GM19239 (cell line): ENCODE data around the gene YDJC.
"Not testable (repeated sequence)": the region's sequence is repeated elsewhere in the genome, so short reads cannot be mapped to it uniquely, and the experiment has no call there.

Experiments
- DNase-seq: peaks from one replicate; pipeline ENCODE4 v3.0.0; 2011; ENCODE audit warnings: low spot score; ENCODE audit not compliant: insufficient read length
- FAIRE-seq: peaks from 2 replicates; lab custom pipeline; 2011; peaks lifted over from hg19 to GRCh38; lab: Jason Lieb, UNC

Gene YDJC

GRCh38 chr22:21652547-21653545 is 23.0 kb upstream of the YDJC start:
- FAIRE-seq: peak; percentile 8
- DNase-seq: no peak

- DNase-seq (peak; percentile 93), FAIRE-seq (peak; percentile 79)
Measured at GRCh38 chr22:21652010-21652546, 22.3 kb upstream of the YDJC start.

- no peak for DNase-seq
- peak; percentile 37 for FAIRE-seq
Measured at GRCh38 chr22:21651521-21652009, 21.7 kb upstream of the YDJC start.

GRCh38 chr22:21650823-21651520 is 21.1 kb upstream of the YDJC start:
- FAIRE-seq: peak; percentile 11

DNA sequence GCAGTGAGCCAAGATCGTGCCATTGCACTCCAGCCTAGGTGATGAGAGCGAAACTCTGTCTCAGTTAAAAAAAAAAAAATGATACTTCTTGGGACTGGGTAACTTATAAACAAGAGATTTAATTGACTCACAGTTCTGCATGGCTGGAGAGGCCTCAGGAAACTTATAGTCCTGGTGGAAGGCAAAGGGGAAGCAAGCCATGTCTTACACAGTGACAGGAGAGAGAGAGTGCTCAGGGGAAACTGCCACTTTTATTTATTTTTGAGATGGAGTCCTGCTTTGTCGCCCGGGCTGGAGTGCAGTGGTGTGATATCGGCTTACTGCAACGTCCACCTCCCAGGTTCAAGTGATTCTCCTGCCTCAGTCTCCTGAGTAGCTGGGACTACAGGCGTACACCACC is 20.5 kb upstream of the YDJC start:
- DNase-seq: no peak
- FAIRE-seq: no peak

More at GRCh38 chr22:21650823-21651520, 21.1 kb upstream of the YDJC start:
- DNase-seq: no peak

DNA sequence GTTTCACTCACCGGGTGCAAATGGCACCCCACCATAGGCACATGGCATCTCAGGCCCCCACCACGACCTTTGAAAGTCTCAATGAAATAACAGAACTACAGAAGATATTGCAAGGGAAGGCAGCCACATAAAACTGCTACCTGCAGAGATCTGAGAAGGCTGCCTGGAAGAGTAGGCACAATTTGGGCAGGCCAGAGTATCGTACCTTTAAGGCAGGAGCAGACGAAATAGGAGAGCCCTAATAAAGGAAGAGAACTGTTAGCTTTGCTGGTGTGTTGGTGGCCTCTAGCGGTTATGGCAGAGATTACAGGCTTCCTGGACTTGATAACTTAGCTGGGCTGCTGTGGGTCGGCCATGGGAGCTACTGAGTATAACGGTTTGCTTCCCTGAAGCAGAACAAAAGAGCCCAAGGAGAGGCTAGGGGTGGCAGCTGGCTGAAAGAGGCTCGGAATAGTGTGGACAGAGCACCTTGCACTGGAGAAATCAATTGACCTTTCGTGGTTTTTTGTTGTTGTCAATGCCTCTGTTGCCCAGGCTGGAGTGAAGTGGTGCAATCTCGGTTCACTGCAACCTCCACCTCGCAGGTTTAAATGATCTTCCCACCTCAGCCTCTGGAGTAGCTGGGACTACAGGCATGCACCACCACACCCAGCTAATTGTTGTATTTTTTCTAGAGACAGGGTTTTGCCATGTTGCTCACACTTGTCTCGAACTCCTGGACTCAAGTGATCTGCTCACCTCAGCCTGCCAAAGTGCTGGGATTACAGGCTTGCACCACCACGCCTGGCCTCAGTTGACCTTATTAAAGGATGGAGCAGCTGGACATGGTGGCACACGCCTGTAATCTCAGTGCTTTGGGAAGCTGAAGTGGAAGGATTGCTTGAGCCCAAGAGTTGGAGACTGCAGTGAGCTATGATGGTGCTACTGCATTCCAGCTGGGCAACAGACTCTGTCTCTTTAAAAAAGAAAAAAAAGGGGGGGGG is 17.1 kb upstream of the YDJC start:
- peak; percentile 96 for FAIRE-seq

GRCh38 chr22:21645513-21645912 is 15.7 kb upstream of the YDJC start:
- not testable (repeated sequence) for FAIRE-seq

More for the DNA sequence above, 17.1 kb upstream of the YDJC start:
- DNase-seq: no peak

GRCh38 chr22:21643533-21644357 is 13.9 kb upstream of the YDJC start:
- no peak for DNase-seq
- no peak for FAIRE-seq

More at GRCh38 chr22:21645513-21645912, 15.7 kb upstream of the YDJC start:
- not testable (repeated sequence) for DNase-seq

GRCh38 chr22:21642584-21643448 is 13.0 kb upstream of the YDJC start:
- FAIRE-seq (peak; percentile 90), DNase-seq (no peak)

- peak; percentile 97 for FAIRE-seq
- DNase-seq: peak; percentile 94
Measured at GRCh38 chr22:21641789-21642583, 12.2 kb upstream of the YDJC start, which contains the start of gene SDF2L1. Gene SDF2L1, plus strand, starts transcription at chr22:21642302. Its CDS starts 35 bp downstream, at chr22:21642337.

GRCh38 chr22:21641417-21641788 is 11.6 kb upstream of the YDJC start:
- DNase-seq: no peak
- FAIRE-seq: peak; percentile 8

DNA sequence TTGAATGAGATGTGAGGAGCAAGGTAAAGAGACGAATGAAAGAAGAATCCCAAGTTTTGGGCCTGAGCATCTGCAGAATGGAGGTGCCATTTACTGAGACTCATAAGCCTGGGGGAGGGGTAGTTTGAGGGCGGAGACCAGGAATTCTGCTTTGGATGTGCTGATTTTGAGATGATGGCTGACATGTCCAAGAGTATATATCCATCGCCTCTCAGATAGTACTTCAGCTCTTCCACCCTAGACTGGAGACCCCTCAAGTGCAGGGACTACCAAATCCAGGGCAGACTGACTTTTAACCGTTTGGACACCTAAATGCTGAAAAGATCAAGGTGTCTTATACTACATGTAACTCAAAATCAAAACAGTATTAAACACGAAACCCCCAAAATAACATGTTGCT is 11.0 kb upstream of the YDJC start:
- FAIRE-seq: no peak
- no peak for DNase-seq

DNA sequence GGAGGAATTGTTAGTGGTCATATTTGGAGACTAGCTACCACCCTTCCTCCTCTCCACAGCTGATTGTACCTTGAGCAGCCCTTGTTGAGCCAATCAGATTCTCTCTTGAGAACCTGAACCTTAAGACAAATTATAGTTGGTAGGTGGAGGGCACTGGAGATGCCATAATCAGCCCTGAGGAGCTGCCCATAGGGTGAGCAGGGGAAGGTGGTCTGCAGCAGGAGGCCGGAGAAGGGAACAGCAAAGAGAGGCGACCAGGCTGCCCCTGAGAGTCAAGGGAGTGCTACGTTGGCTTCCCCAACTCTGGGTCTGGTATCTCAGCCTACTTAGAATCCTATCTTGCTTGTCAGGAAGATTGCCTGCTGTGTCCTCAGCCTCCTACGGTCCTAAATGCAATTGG is 9.5 kb upstream of the YDJC start:
- no peak for FAIRE-seq
- no peak for DNase-seq

DNA sequence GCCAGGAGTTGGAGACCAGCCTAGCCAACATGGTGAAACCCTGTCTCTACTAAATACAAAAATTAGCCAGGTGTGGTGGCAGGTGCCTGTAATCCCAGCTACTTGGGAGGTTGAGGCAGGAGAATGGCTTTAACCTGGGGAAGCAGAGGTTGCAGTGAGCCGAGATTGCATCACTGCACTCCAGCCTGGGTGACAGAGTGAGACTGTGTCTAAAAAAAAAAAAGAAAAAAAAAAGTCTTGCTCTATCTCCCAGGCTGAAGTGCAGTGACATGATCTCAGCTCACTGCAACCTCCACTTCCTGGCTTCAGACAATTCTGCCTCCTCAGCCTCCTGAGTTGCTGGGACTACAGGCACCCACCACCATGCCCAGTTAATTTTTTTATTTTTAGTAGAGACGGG is 7.6 kb upstream of the YDJC start:
- not testable (repeated sequence) for FAIRE-seq, DNase-seq

- DNase-seq: no peak
- no peak for FAIRE-seq
Measured at GRCh38 chr22:21636629-21637218, 6.9 kb upstream of the YDJC start.

- FAIRE-seq: no peak
Measured at GRCh38 chr22:21635771-21636510, 6.1 kb upstream of the YDJC start.

More at GRCh38 chr22:21635771-21636510, 6.1 kb upstream of the YDJC start:
- no peak for DNase-seq
